ENCODE results near the gene TMEM236. TPM values are rescaled to one million over a fixed set of nuclear protein-coding genes. Genes with fewer than 3 reads are reported as not detected.

TMEM236 gene
- total RNA-seq, 1 donor from 2014 or later = under 0.01 TPM

DNA sequence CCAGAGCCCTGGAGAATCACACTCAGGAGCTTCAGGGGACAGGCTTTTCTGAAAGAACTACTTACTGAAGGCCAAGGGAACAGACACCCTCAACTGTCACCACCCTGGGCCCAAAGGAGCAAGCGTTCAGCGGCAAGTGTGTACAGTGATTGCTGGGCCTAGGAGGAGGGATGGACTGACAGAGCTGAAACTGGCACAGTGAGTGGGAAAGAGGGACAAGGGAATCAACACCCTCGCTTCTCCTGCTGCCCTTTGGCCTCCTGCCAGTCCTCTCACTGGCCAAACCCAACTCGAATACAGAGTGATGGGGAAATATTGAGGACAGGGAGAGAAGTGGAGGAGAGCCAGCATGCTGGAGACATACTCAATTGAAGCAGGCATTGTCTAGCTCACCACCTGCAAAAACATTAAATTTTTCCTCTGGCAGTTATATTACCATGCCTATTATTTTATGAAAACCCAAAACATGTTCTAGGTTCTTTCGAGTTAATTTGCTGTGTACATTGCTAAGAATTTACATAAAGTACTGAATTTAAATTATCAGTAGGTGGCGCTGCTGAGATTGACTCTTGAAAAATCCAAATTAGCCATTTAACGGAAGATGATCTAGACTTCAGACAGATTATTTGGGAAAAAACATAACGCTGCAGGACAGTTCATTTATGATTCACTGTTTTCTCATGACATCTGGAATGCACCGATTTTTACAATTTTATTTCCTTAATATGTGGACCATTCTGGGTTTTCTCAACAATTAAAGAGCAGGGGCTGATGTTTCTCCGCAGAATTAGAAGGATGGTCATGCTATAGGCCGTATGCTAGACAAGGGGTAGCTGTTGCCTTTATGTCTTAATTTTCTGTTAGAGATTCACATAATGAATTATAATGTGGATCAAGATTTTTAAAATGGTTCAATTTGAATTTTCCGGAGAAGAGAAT lies 14.7 kb upstream of the TMEM236 start:
- FAIRE-seq = peak; percentile 93
- DNase-seq (ENCODE audit: low spot score in 2 of 2) = peak in 1 of 2 donors; percentile 29

DNA sequence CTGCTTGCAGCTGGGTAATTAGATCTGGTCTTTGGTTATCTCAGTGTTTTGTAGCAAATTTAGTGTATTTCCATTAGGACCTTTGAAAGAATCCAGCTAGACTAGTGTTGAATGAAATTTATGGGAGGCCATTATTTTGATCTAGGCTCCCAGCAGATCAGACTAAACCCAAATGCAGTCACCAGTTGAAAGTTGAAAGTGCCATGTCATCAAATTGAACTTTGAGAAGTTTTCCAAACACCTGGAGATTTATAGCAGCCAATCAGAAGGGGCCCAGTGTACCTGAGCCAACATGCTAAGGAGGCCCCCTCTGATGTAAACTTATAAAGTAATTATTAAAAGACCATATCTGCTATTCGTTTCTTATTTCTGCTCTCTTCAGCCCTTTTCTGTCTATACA lies 11.3 kb upstream of the TMEM236 start:
- no peak for FAIRE-seq
- no peak for DNase-seq (ENCODE audit: low spot score in 2 of 2)

DNA sequence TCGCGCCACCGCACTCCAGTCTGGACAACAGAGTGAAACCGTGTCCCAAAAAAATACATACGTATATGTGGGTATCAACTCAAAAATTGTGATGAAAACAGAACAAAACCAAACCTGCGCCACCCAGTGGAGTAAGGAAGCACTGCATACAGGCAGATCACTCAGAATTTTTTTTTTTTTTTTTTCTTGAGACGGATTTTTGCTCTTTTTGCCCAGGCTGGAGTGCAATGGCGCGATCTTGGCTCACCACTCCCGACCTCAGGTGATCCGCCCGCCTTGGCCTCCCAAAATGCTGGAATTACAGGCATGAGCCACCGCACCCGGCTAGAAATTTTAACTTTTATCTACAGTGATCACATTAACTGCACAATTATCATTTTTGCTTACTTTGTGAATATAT lies 9.1 kb upstream of the TMEM236 start:
- DNase-seq (ENCODE audit: low spot score in 2 of 2) = peak in 1 of 2 donors; percentile 39
- no peak for FAIRE-seq

DNA sequence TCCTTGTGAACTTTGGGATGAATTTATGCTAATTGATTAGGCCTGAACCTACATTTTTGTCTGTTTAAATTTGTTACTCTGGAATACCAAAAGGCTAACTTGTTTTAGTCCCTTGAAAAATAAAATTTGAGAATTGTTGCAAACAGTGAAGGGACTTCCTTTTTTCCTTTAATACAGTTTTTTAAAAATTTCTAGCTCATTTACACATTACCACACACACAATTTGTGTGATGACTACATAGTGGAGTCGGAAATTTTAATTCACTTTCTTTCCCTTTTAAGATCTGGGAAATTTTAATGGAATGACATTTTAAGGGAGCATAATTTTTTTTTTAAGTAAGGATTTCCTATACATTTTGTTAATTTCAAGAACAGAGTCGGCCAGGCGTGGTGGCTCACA lies 8.6 kb upstream of the TMEM236 start:
- DNase-seq (ENCODE audit: low spot score in 2 of 2) = no peak
- no peak for FAIRE-seq

DNA sequence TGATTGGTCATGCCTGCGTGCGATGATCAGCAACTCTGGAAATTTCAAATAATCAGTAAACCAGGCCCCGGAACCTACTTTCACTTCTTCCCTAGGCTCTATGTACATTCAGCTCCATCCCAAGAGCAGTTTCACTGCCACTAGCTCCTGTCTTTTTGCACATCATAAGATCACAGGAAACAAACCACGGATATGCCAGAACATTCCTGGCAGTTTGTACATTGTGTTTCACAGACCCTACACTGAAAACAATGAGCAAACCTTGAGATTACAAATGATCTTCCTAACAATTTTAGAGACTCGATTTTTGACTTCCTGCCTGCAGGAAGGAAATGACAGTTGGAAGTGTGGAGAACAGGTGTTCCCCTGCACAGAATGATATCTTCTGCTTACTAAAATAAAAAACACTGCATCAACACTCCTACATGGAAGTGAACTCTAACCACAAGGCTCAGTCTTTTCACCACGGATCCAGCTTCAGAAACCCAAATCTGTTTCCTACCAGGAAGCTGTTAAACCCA lies 7.6 kb upstream of the TMEM236 start:
- FAIRE-seq = no peak
- DNase-seq (ENCODE audit: low spot score in 2 of 2) = no peak

DNA sequence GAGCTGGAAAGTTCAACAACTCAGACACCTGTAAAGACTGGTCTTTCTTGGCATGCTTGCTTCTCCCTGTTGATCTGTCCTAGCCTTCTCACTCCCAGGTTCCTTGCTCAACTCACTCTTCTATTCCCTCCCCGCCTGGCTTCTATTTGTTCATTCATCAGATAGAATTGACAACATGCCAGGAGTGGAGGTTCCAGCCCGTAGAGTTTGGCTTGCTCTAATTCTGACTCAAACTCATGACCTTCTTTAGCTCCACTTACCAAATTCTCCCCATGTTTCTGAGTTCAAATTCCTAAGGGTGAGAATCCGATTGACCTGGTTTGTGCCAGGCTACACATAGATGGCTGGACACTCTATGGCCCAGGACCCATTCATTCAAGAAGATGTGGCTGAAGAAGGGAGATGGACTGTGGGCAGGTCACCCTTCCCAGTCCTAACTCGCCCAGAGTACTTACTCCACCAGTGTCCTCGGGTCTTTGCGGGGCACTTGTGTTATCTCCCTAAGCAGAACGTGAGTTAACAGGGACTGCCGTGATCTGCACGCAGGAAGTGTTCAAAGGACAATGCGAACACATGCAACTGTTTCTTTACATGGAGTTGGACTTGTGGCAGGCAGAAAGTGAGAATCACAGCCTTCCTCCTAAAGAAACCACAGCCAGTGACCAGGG lies 4.0 kb upstream of the TMEM236 start:
- FAIRE-seq = no peak
- no peak for DNase-seq (ENCODE audit: low spot score in 2 of 2)

DNA sequence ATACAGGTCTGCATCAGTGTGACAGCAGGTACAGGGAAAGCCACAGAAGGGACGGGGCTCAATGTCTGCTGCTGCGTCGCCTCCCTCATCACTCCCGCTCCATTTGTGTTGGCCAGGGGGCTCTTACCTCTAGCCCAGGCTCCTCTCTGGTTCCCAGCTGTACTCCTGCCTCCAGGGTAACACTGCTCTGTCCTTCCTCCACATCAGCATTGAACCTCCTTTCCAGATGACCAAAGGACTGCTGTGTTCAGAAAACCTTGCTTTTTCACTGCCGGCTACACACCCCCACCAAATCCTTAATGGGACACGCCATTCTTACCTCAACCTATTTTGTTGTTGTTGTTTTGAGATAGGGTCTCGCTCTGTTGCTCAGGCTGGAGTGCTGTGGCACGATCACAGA lies 2.1 kb upstream of the TMEM236 start:
- no peak for FAIRE-seq

DNA sequence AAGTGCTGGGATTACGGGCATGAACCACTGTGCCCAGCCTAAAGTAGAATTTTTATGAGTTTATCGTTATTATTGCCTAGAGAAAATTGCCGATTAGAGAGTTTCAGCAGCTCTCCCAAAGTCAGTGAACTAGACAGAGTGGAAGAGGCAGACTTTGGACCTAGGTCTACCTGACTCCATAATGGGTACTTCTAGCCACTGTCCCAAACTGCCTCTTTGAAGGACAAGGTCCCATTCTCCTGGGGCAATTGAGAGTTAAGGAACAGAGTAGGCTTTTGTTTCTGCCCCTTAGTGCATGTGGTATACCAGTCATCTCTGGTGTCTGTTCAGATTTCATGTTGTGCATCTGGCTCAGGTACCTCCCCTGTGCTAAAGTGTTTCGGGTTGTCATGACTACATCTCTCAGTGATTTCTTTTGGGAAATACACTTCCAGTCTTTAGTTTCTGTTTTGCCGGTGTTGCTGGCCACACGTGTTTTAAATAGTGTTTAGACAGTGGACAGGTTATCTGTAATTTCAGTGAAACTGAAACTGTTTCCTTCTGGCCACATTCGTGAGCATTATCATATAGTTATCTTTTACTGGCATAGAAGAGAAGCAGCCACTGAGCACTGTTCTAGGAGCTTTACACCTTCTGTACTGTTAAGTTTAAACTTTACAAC lies 4.7 kb downstream of the TMEM236 start:
- no peak for DNase-seq (ENCODE audit: low spot score in 2 of 2)
- FAIRE-seq = no peak

More for the DNA sequence above, 2.1 kb upstream of the TMEM236 start:
- DNase-seq (ENCODE audit: low spot score in 2 of 2) = no peak

DNA sequence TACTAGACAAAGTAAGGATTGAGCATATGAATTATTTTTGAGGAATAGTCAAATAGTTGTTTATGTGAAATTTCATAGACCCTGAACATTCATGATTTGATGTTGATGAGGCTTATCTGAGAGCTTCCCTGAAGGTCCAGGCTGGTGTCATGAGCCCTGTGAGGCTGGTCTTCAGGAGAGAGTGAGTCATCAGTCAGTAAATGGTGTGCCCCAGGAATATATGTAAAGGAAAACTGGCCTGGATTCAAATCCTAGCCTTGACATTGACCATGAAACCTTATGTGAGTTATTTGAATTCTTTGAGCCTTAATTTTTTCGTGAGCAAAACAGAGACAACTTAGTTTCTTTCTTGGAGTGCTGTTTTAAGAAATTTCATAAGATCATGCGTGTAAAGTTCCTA lies 6.2 kb downstream of the TMEM236 start:
- DNase-seq (ENCODE audit: low spot score in 2 of 2) (no peak), FAIRE-seq (no peak)

GRCh38 chr10:17758896-17759295 lies 6.9 kb downstream of the TMEM236 start:
- no peak for FAIRE-seq

DNA sequence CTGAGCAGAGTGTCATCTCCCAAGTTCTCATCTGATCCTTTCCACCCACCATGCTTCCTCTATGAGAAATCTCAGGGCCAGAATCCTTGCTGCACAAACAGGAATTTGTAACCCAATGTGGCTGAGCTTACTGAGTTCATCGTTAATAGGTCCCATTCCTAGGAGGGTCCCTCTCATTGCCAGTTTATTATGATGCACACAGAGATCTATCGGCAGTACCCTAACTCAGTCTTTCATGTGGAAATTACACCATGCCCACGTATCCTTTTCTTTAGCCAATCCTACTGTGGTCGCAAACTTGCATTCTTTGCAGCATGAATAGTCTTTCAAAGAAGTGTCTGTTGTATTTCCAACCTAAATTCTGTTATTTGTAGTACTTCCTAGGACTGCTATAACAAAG lies 12.1 kb downstream of the TMEM236 start:
- DNase-seq (ENCODE audit: low spot score in 2 of 2) (no peak), FAIRE-seq (no peak)

More at GRCh38 chr10:17758896-17759295, 6.9 kb downstream of the TMEM236 start:
- DNase-seq (ENCODE audit: low spot score in 2 of 2) = no peak

GRCh38 chr10:17765602-17766001 lies 13.6 kb downstream of the TMEM236 start:
- FAIRE-seq = no peak
- DNase-seq (ENCODE audit: low spot score in 2 of 2) = no peak

DNA sequence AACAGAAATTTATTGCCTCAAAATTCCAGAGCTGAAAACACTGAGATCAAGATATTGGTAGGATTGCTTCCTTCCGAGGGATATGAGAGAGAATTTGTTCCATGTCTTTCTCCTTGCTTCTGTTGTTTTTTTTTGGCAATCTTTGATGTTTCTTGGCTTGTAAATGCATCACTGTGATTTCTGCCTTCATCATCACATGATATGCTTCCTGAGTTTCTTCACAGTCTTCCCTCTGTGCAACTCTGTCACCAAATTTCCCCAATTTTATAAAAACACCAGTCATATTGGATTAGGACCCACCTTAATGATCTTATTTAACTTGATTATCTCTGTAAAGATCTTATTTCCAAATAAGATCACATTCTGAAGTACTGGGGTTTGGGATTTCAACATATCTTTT lies 14.7 kb downstream of the TMEM236 start:
- DNase-seq (ENCODE audit: low spot score in 2 of 2) (no peak), FAIRE-seq (no peak)

DNA sequence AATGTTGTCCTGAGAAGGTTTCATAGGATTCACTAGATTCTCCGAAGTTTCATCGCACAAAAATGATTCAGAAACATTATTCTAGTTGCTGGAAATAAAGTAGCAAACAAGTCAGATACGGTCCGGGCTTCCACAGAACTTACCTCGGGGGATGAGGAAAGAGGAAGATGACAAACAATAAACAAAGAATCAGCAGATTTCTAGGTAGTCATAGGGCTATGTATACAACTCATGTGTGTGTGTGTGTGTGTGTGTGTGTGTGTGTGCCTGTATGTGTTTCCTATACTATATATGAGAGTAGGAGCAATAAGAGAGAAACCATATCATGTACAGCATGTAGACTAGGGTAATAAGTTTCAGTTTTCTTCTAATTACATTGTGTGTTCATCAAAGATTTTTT lies 16.5 kb downstream of the TMEM236 start:
- DNase-seq (ENCODE audit: low spot score in 2 of 2) (no peak), FAIRE-seq (no peak)

DNA sequence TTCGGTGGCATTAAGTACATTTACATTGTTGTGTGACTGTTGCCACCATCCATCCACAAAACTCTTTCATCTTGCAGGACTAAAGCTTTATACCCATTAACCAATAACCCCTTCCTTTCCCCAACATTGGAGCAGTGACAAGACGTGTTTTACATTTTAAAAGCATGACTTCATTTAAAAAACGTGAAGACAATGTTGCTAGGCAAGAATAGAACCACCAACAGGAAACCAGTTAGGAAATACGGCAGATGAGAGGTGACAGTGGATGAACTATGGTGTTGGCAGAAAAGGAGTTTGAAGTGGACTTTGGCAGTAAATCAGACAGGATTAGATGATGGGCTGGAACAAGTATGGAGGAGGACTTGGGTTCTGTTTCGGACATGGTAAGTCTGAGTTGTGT lies 17.0 kb downstream of the TMEM236 start:
- no peak for FAIRE-seq
- DNase-seq (ENCODE audit: low spot score in 2 of 2) = no peak

DNA sequence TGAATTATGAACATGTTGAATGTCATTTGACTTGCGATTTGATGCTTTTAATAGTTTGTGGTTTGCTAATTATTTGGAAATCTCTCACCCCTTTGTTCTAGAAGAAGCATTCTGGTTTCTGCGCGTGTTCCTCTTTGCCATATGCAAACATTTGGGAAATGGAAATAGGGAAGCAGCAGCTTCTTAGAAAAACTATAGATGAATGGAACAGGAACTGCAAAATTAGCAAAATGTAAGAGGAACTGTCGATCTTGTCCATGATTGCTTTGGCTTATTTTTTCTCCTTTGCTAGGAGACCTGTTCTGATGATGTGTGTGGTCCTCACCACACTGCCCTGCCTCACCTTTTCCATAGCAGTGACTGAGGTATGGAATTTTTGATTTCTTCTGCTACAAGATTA lies 19.0 kb downstream of the TMEM236 start:
- FAIRE-seq (no peak), DNase-seq (ENCODE audit: low spot score in 2 of 2) (no peak)

GRCh38 chr10:17779784-17780183 lies 27.8 kb downstream of the TMEM236 start:
- FAIRE-seq (no peak), DNase-seq (ENCODE audit: low spot score in 2 of 2) (no peak)

DNA sequence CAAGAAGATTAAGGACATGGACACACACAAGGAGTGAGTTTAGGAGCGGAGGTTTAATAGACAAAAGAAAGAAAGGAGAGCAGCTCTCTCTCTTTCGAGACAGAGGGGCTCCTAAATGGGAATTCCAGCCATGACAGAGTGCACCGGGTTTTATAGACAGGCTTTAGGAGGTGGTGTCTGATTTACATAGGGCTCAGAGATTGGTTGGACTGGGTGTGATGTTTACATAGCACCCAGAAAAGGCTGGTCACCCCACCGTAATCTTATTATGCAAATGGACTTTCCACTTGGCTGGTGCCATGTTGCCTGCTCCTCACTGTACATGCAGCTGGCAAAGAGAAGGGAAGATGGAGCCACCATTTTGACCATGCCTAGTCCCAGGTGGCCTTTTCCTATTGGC lies 28.7 kb downstream of the TMEM236 start:
- no peak for DNase-seq (ENCODE audit: low spot score in 2 of 2)
- no peak for FAIRE-seq

DNA sequence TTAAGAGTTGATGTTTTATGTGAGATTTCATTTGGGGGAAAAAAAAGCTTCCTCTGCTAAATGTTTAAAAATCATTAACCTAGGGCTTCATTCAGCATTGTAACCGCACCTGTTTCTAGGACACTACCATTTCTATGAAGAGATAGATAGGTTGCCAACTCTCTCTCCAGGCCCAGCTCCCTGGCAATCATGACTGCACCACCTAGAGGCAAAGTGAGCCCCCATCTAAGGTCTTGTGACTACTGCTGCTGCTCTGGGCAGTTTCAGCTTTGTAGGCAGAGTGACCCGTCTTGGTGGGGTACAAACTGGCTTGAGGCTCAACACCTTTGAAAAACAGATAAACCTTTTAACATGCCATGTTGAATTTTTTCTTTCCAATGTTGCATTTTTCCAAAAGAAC lies 29.9 kb downstream of the TMEM236 start:
- DNase-seq (ENCODE audit: low spot score in 2 of 2) (no peak), FAIRE-seq (no peak)

- DNase-seq (ENCODE audit: low spot score in 2 of 2) = no peak
- no peak for FAIRE-seq
Observed at GRCh38 chr10:17782921-17783665, 31.1 kb downstream of the TMEM236 start.

Measured in frontal cortex (tissue), 4 donors.